Nephron (organoid): Measurements from ENCODE around the gene VRK3.

Source experiments
- H3K27ac Mint-ChIP-seq, 3 experiments: 2 replicates each; pipeline ENCODE4 v1.8.0; 2020; ENCODE audit warnings: mixed read lengths in 3 of 3, mild to moderate bottlenecking in 2 of 3, moderate library complexity in 1 of 3
- H3K27me3 Mint-ChIP-seq: 2 replicates; pipeline ENCODE4 v1.8.0; 2021; ENCODE audit warnings: low read depth, mild to moderate bottlenecking, moderate library complexity, mixed read lengths
- H3K36me3 Mint-ChIP-seq: 2 replicates; pipeline ENCODE4 v1.8.0; 2020; ENCODE audit warnings: low read depth, mixed read lengths
- H3K4me1 Mint-ChIP-seq: 2 replicates; pipeline ENCODE4 v1.8.0; 2020; ENCODE audit warnings: mixed read lengths
- H3K4me3 Mint-ChIP-seq, 3 experiments: 2 replicates each; pipeline ENCODE4 v1.8.0; 2020; ENCODE audit warnings: mild to moderate bottlenecking in 3 of 3, mixed read lengths in 3 of 3, moderate library complexity in 2 of 3
- H3K9me3 Mint-ChIP-seq: 2 replicates; pipeline ENCODE4 v1.8.0; 2020; ENCODE audit warnings: mixed read lengths
- CTCF ChIP-seq, 3 experiments: fragments of 200-600 bp; sonication (generic); IDR thresholded peaks; one replicate each; pipeline ENCODE4 v1.5.0; 2021; ENCODE audit warnings: antibody characterized with exemption in 3 of 3; ENCODE audit not compliant: unreplicated experiment in 3 of 3

Gene VRK3

GRCh38 chr19:50001775-50002174 is 23.4 kb downstream of the VRK3 start:
- Mint-ChIP-seq H3K27ac (no peak overlapping the region), H3K36me3 (peaks cover 34% of the 10 kb centered on the region), H3K9me3 (no peaks in the 10 kb centered on the region), H3K4me1 (no peaks in the 10 kb centered on the region), H3K4me3 (no peak overlapping the region), H3K27me3 (no peaks in the 10 kb centered on the region)
- TF ChIP-seq CTCF (IDR thresholded peaks at IDR 0.05; ENCODE audit: unreplicated experiment in 3 of 3): no peak

- Mint-ChIP-seq H3K27ac (no peak overlapping the region), H3K9me3 (no peaks in the 10 kb centered on the region), H3K27me3 (no peaks in the 10 kb centered on the region), H3K4me1 (no peaks in the 10 kb centered on the region), H3K4me3 (no peak overlapping the region), H3K36me3 (peaks cover 32% of the 10 kb centered on the region)
- no peak for TF ChIP-seq CTCF (IDR thresholded peaks at IDR 0.05; ENCODE audit: unreplicated experiment in 3 of 3)
Measured at GRCh38 chr19:50000841-50001557, 24.2 kb downstream of the VRK3 start.

GRCh38 chr19:50000038-50000840 is 24.9 kb downstream of the VRK3 start:
- no peaks in the 10 kb centered on the region for H3K27me3 Mint-ChIP-seq

GRCh38 chr19:49999371-50000010 is 25.7 kb downstream of the VRK3 start:
- Mint-ChIP-seq H3K4me1 (no peaks in the 10 kb centered on the region), H3K36me3 (peaks cover 38% of the 10 kb centered on the region), H3K27me3 (no peaks in the 10 kb centered on the region)

More at GRCh38 chr19:50000038-50000840, 24.9 kb downstream of the VRK3 start:
- no peak for TF ChIP-seq CTCF (IDR thresholded peaks at IDR 0.05; ENCODE audit: unreplicated experiment in 3 of 3)
- Mint-ChIP-seq H3K4me1 (no peaks in the 10 kb centered on the region), H3K4me3 (no peak overlapping the region), H3K27ac (no peak overlapping the region), H3K9me3 (no peaks in the 10 kb centered on the region), H3K36me3 (peaks cover 36% of the 10 kb centered on the region)

GRCh38 chr19:49997709-49998108 is 27.5 kb downstream of the VRK3 start:
- H3K27ac Mint-ChIP-seq: no peak overlapping the region
- H3K36me3 Mint-ChIP-seq: peaks cover 53% of the 10 kb centered on the region
- no peak overlapping the region for H3K4me3 Mint-ChIP-seq
- TF ChIP-seq CTCF (IDR thresholded peaks at IDR 0.05; ENCODE audit: unreplicated experiment in 3 of 3): no peak
- H3K27me3 Mint-ChIP-seq: no peaks in the 10 kb centered on the region
- H3K9me3 Mint-ChIP-seq: no peaks in the 10 kb centered on the region
- H3K4me1 Mint-ChIP-seq: no peaks in the 10 kb centered on the region

More at GRCh38 chr19:49999371-50000010, 25.7 kb downstream of the VRK3 start:
- no peak overlapping the region for H3K4me3 Mint-ChIP-seq
- no peak for TF ChIP-seq CTCF (IDR thresholded peaks at IDR 0.05; ENCODE audit: unreplicated experiment in 3 of 3)
- no peaks in the 10 kb centered on the region for H3K9me3 Mint-ChIP-seq
- no peak overlapping the region for H3K27ac Mint-ChIP-seq
